Activated CD8-positive, alpha-beta T cell treated with anti-CD3 and anti-CD28 coated beads, Interleukin-2, amount 10 ng/mL, durations not matched to agents 7 days and 5 days (primary cell): ENCODE data around the gene SHD. TPM values are rescaled to one million over a fixed set of nuclear protein-coding genes. Genes with fewer than 3 reads are reported as not detected.

Source experiments
- ATAC-seq: fragments of 150-1000 bp; cut with Tn5 transposase; one replicate; pipeline ENCODE4 v1.10.0; 2021; ENCODE audit warnings: moderate library complexity
- CTCF ChIA-PET: fragments of 350-600 bp; sonication (Branson Sonifier 250); formaldehyde crosslinking; loops from one replicate; lab custom pipeline; 2021; ENCODE audit warnings: antibody characterized with exemption; lab: Charles Lee
- POLR2A ChIA-PET: fragments of 350-600 bp; sonication (Branson Sonifier 250); formaldehyde crosslinking; loops from one replicate; lab custom pipeline; 2021; ENCODE audit warnings: antibody characterized with exemption; lab: Charles Lee
- DNase-seq: peaks from one replicate; pipeline ENCODE4 v3.0.0-alpha.2; 2020
- H3K27ac Mint-ChIP-seq: one replicate; pipeline ENCODE4 v1.8.0; 2021; ENCODE audit warnings: mild to moderate bottlenecking, mixed read lengths
- H3K27me3 Mint-ChIP-seq: one replicate; pipeline ENCODE4 v1.8.0; 2021; ENCODE audit warnings: low read depth, mixed read lengths
- H3K36me3 Mint-ChIP-seq: one replicate; pipeline ENCODE4 v1.8.0; 2021; ENCODE audit warnings: low read depth, mixed read lengths
- H3K4me1 Mint-ChIP-seq: one replicate; pipeline ENCODE4 v1.8.0; 2021; ENCODE audit warnings: low read depth, mixed read lengths
- H3K4me3 Mint-ChIP-seq: one replicate; pipeline ENCODE4 v1.8.0; 2021; ENCODE audit warnings: mild to moderate bottlenecking, mixed read lengths
- H3K9me3 Mint-ChIP-seq: one replicate; pipeline ENCODE4 v1.8.0; 2022; ENCODE audit warnings: mixed read lengths; ENCODE audit not compliant: insufficient read depth
- total RNA-seq, 2 experiments: library from RNA; stranded (reverse); gene quantifications; one replicate each; pipeline ENCODE4 v1.2.3, GENCODE V29; 2021

SHD gene
- total RNA-seq, 2 experiments from 2014 or later: not detected

- DNase-seq (no peak), ATAC-seq (no peak)
- CTCF ChIA-PET: no interaction called here
- Mint-ChIP-seq H3K36me3 (peaks cover 12% of the 10 kb centered on the region), H3K9me3 (no peaks in the 10 kb centered on the region), H3K27ac (no peak overlapping the region), H3K27me3 (peaks cover 4% of the 10 kb centered on the region), H3K4me1 (peaks cover 32% of the 10 kb centered on the region), H3K4me3 (peak overlapping the region; percentile 15)
- POLR2A ChIA-PET: interaction anchor here (2.0 kb wide), 1 partner anchor 13 kb away, joined by 9 read pairs; the partner anchor contains the start of gene MPND
Observed at GRCh38 chr19:4329858-4330257, 50.8 kb downstream of the SHD start.

- peaks cover 16% of the 10 kb centered on the region for H3K4me1 Mint-ChIP-seq
- CTCF ChIA-PET: no interaction called here
Observed at GRCh38 chr19:4334929-4335570, 56.0 kb downstream of the SHD start.

GRCh38 chr19:4337906-4338440 is 58.9 kb downstream of the SHD start:
- H3K4me1 Mint-ChIP-seq: peaks cover 24% of the 10 kb centered on the region
- POLR2A ChIA-PET: interaction anchor here (0.6 to 1.2 kb wide), 2 partner anchors 10 to 221 kb away, joined by 3 read pairs; no protein-coding TSS in a partner anchor
- no peaks in the 10 kb centered on the region for H3K9me3 Mint-ChIP-seq

More at GRCh38 chr19:4334929-4335570, 56.0 kb downstream of the SHD start:
- Mint-ChIP-seq H3K27me3 (no peaks in the 10 kb centered on the region), H3K4me3 (no peak overlapping the region), H3K36me3 (no peaks in the 10 kb centered on the region), H3K9me3 (no peaks in the 10 kb centered on the region), H3K27ac (no peak overlapping the region)
- ATAC-seq: no peak
- POLR2A ChIA-PET: no interaction called here
- no peak for DNase-seq

GRCh38 chr19:4338441-4339355 is 59.6 kb downstream of the SHD start, which contains the start of gene STAP2:
STAP2 (minus strand) TSS chr19:4338827; CDS start chr19:4338753, 74 bp downstream.
- peaks cover 24% of the 10 kb centered on the region for H3K4me1 Mint-ChIP-seq
- CTCF ChIA-PET: interaction anchor here (1.3 to 2.7 kb wide), 4 partner anchors 10 to 71 kb away, joined by 3 to 19 read pairs (median 6); no protein-coding TSS in a partner anchor
- H3K36me3 Mint-ChIP-seq: no peaks in the 10 kb centered on the region
- ATAC-seq (no peak), DNase-seq (peak; percentile 55)
- H3K27me3 Mint-ChIP-seq: no peaks in the 10 kb centered on the region
- peak within 1 kb of the TSS; percentile 79 for H3K4me3 Mint-ChIP-seq
- H3K27ac Mint-ChIP-seq: peak within 1 kb of the TSS; percentile 92
- no peaks in the 10 kb centered on the region for H3K9me3 Mint-ChIP-seq
- POLR2A ChIA-PET: interaction anchor here (0.6 to 1.2 kb wide), 2 partner anchors 11 to 220 kb away, joined by 3 read pairs; no protein-coding TSS in a partner anchor

More at GRCh38 chr19:4337906-4338440, 58.9 kb downstream of the SHD start:
- H3K27me3 Mint-ChIP-seq: no peaks in the 10 kb centered on the region
- no peak for ATAC-seq
- CTCF ChIA-PET: interaction anchor here (1.3 to 2.7 kb wide), 4 partner anchors 10 to 70 kb away, joined by 3 to 19 read pairs (median 6); no protein-coding TSS in a partner anchor
- H3K27ac Mint-ChIP-seq: peak overlapping the region; percentile 92
- peak overlapping the region; percentile 79 for H3K4me3 Mint-ChIP-seq
- no peak for DNase-seq
- H3K36me3 Mint-ChIP-seq: no peaks in the 10 kb centered on the region

Other genes starting within 250 kb of the SHD start
- 10 to 100 TPM; 59.1 to 63.1 TPM for gene ZBTB7A, start 212.4 kb upstream of the SHD start, total RNA-seq
- gene MAP2K2, start 155.1 kb upstream of the SHD start, total RNA-seq: 100 to 1,000 TPM; 218 to 234 TPM
- gene CREB3L3, start 125.6 kb upstream of the SHD start, total RNA-seq: under 1 TPM; 0.16 to 0.18 TPM
- gene SIRT6, start 96.7 kb upstream of the SHD start, total RNA-seq: 10 to 100 TPM; 30.8 to 40.4 TPM
- under 1 TPM; 0.68 to 0.73 TPM for gene ANKRD24, start 96.6 kb upstream of the SHD start, total RNA-seq
- not detected for gene EBI3, start 49.7 kb upstream of the SHD start, total RNA-seq
- gene YJU2, start 32.2 kb upstream of the SHD start, total RNA-seq: 10 to 100 TPM; 24.8 to 26.1 TPM
- 10 to 100 TPM; 35.9 to 39.5 TPM for gene TMIGD2, start 23.1 kb downstream of the SHD start, total RNA-seq
- 10 to 100 TPM; 26.7 to 27.7 TPM for gene FSD1, start 25.3 kb downstream of the SHD start, total RNA-seq
- gene STAP2, start 59.6 kb downstream of the SHD start, total RNA-seq: 10 to 100 TPM; 14.3 to 16.5 TPM
- 10 to 100 TPM; 26.0 to 27.6 TPM for gene MPND, start 64.3 kb downstream of the SHD start, total RNA-seq
- 10 to 100 TPM; 65.1 to 67.9 TPM for gene SH3GL1, start 121.3 kb downstream of the SHD start, total RNA-seq
- 100 to 1,000 TPM in 1 of 2 experiments, 10 to 100 TPM in 1; 95.3 to 104 TPM for gene CHAF1A, start 123.4 kb downstream of the SHD start, total RNA-seq
- gene UBXN6, start 178.5 kb downstream of the SHD start, total RNA-seq: 10 to 100 TPM; 34.1 to 36.6 TPM
- 10 to 100 TPM; 53.9 to 57.6 TPM for gene HDGFL2, start 193.0 kb downstream of the SHD start, total RNA-seq
- gene PLIN4, start 239.2 kb downstream of the SHD start, total RNA-seq: not detected